HG03378 (cell line): ENCODE measurements around the gene TSSK3.
A peak's percentile ranks its signal among the peaks of the same experiment; 100 is the strongest.
"Not testable (repeated sequence)": the region's sequence is repeated elsewhere in the genome, so short reads cannot be mapped to it uniquely, and the experiment has no call there.

Experiments used
- ATAC-seq: cut with Tn5 transposase; IDR thresholded peaks from one replicate; pipeline ENCODE4 v1.9.1; 2021; ENCODE audit warnings: mild to moderate bottlenecking, moderate library complexity; ENCODE audit not compliant: unreplicated experiment

The TSSK3 gene

DNA sequence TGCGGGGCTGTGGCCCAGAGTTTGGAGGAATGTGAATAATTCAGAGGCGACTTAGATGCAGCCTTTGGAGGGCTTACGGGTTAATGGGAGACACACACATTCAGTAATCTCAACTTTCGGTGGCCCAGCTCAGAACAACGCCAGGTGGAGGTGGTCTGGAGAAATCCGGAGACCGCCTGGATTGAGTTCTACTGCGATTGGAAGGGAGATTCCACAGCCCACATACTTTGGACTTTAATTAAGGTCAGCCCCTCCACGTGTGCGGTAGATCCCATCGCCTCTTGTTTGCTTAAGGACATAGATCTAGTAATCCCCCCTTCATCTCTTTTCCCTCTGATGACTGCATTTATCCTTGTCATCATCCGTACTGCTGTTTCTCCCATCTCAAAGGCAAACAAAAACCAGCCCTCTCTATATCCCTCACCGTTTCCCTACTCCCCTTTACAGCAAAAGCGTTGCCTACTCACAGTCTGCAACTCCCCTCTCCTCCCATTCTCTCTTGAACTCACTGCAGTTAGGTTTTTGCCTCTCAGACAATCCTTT is 32.6 kb downstream of the TSSK3 start:
- ATAC-seq, result peak; percentile 13

DNA sequence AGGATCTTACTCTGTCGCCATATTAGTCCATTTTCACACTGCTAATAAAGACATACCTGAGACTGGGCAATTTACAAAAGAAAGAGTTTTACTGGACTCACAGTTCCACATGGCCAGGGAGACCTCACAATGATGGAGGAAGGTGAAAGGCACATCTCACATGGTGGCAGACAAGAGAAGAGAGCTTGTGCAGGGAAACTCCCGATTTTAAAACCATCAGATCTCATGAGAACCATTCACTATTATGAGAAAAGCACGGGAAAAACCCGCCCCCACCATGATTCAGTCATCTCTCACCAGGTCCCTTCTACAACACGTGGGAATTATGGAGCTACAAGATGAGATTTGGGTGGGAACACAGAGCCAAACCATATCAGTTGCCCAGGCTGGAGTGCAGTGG is 34.2 kb downstream of the TSSK3 start:
- not testable (repeated sequence) for ATAC-seq

DNA sequence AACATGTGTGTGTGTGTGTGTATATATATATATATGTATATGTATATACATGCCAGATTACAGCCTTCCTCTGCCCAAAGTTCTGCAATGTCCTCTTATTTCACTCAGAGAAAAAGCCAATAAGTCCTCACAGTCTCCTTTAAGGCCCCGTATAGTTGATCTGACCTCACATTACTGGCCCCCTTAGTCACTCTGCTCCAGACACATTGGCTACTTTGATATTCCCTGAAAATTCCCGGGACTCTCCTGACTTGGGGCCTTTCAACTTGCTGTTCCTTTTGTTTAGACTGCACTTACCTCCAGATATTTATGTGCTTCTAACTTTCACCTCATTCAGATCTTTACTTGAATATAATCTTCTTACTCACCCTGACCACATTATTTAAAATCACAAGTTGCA is 36.1 kb downstream of the TSSK3 start:
- no peak for ATAC-seq

DNA sequence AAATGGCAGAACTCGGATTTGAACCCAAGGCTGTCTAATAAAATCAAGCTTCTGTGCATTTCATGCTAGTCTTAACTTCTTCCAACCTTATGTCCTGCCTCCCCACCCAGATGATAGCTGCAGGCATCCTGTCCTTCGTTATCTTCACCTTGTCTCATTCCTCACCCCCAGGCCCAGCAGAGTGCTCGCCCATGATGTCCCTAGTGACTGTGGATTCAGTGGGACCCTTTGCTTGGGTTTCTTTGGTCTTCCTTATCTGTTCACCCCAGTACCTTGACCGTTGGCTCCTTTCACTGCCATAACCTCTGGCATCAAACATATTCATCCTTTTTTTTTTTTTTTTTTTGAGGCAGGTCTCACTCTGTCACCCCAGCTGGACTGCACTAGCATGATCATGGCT is 37.5 kb downstream of the TSSK3 start:
- no peak for ATAC-seq

DNA sequence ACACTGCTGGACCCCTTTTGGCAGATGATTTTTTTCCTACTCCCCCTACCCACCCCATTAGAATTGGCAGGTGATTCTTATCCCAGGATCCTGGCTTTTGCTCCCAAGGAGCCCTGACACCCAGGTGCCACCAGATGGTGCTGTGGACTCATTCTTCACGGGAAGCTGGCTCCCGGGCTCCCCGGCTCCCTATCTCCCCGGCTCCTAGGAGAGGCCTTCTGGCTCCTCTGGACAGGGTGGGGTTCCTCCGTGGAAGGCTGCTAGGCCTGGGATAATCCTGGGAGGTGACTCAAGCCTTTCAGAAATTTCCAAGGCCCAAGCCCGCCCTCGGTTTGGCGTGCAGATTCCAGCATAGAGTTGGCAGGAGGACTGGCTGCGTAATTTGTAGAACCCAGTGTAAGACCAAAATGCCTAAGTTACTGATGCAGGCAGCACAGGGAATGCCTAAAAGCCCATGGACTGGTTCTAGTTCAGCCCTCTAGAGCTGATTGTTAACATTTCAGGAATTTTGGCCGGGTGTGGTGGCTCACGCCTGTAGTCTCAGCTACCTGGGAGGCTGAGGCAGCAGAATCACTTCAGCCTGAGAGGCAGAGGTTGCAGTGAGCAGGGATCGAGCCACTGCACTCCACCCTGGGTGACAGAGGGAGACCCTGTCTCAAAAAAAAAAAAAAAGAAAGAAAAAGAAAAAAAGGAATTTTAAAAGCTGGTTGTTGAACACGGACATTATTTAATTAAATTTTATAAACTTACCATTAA is 38.7 kb downstream of the TSSK3 start:
- no peak for ATAC-seq

DNA sequence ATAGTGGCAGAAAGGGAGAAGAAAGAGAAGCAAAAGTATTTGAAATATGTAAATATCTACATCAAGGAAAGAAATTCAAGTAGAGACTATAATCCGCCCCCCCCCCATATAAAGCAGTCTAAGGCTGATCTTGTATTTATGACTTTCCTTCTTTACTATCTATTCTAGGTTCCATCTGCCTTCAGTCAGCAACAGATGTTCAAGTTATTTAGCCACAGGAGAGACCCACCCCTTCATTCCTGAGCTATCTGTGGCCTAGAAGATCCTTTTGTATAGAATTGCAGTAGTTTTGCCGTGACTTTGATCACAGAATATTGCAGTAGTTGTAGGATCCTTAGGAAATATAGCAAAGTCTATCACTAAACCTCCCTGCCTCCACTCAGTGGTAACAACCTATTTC is 42.6 kb downstream of the TSSK3 start:
- no peak for ATAC-seq

DNA sequence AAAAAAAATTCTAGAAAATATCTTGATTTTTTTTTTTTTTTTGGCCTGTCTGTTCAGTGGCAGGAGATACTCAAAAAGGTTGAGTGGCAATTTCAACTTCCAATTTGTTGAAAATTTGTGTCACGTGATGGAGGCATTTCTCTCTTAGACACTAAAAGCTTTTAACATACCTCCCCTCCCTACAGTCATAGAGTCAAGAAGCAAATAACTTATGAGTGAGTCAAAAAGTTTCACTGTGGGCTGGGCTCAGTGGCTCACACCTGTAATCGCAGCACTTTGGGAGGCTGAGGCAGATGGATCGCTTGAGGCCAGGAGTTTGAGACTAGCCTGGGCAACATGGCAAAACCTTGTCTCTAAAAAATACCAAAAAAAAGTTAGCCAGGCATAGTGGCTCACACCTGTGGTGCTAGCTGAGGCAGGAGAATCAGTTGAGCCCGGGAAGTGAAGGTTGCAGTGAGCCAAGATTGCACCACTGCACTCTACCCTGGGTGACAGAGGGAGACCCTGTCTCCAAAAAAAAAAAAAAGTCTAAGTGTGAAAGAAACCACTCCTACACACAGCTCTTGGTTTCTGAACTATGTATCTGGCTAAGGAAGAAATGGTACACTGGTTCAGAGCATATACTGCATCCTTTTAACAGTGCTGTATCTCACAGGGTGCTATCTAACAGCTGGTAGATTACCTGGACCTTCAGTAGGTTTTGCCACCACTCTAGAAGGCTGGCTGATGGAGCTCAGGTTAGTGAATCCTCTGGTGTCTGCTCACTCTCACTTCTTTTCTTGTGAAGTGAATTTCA is 43.5 kb downstream of the TSSK3 start:
- ATAC-seq, result no peak

DNA sequence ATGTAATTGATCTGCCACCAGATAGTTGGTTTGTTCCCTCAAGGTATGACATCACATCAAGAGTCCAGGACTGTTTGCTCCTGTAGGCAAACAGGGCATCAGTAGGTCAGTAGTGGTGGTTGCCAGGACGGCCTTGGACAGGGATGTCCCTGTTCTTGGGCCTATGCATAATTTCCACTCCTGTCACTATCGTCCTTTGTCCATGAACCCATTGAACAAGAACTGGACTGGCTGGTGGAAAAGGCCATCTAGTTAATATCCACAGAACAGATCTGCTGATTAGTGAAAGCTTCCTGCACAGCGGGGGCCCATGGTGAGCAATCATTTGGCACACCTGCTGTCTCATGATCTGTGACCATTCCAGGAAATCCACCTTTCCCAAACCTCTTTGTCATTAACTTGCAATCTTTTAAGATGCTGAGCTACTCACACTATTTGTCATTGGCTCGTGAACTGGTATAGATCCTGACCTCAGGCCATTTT is 44.3 kb downstream of the TSSK3 start:
- ATAC-seq, result no peak

DNA sequence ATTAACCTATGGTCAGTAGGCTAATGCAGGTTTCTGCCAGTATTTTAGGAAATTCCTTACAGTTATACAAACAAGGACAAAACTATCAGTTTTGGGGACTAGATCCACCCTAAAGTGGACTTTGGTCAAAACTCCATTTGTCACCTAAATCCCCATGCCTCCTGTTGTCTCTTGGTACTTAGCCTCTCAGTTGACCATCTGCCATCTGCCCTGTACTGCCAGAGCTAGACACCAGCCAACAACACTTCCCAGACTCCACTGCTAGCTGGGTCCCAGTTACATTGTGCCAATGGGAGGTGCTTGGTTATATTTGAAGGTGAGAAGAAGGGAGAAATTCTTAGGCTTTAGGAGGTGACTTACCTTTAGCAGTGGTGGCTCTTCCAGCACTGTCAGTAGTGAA is 48.9 kb downstream of the TSSK3 start:
- ATAC-seq, result no peak

DNA sequence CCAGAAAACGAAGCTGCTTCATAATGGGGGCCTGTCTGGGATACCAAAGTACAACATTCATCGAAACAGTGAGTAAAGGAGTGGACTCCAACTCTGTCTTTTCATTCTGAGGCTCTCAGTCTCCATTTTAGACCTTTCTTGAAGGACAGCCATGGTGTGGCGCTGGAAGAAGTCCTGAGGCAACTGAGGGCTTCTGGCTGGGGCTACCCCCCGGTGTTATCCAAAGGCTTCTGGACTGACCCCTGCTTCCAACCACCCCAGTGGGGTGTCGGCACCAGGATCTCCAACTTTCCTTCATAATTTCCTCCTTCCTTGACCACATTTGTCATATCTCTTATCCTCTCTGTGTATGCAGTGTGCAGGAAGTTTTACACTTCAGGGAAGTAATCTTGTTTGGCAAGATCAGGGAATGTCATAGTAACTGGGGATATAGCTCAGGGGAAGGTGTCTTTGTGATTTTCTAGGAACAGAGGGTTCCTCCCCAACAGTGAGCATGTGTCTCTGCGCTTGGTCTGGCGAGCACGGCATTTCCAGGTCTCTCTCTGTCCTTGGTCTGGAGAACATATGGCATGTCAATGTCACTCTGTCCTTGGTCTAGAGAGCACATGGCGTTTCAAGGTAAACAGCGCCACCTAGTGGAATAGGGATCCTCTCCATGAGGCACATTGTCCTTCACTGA is 51.3 kb downstream of the TSSK3 start:
- ATAC-seq, result no peak
